ENCODE results near the gene PHKA2.

PHKA2 gene

GRCh38 chrX:18927558-18927957 is 56.4 kb downstream of the PHKA2 start:
- DNase-seq: no peak

- DNase-seq: no peak
These were observed 59.3 kb downstream of the PHKA2 start for GRCh38 chrX:18924507-18925088.

GRCh38 chrX:18920566-18920965 is 63.3 kb downstream of the PHKA2 start:
- no peak for DNase-seq

- DNase-seq: no peak
These were observed 63.8 kb downstream of the PHKA2 start for GRCh38 chrX:18920079-18920478.

- DNase-seq: no peak
These were observed 66.1 kb downstream of the PHKA2 start for GRCh38 chrX:18917831-18918230.

GRCh38 chrX:18906286-18906685 is 77.6 kb downstream of the PHKA2 start:
- no peak for DNase-seq

GRCh38 chrX:18900401-18900976 is 83.4 kb downstream of the PHKA2 start:
- no peak for DNase-seq

- no peak for DNase-seq
These were observed 84.0 kb downstream of the PHKA2 start for GRCh38 chrX:18899796-18900380.

GRCh38 chrX:18898492-18898891 is 85.4 kb downstream of the PHKA2 start:
- no peak for DNase-seq

GRCh38 chrX:18898091-18898490 is 85.8 kb downstream of the PHKA2 start:
- DNase-seq: no peak

GRCh38 chrX:18897611-18898010 is 86.3 kb downstream of the PHKA2 start:
- DNase-seq: no peak

- DNase-seq: no peak
These were observed 87.0 kb downstream of the PHKA2 start for GRCh38 chrX:18896680-18897544.

GRCh38 chrX:18895189-18895951 is 88.5 kb downstream of the PHKA2 start:
- DNase-seq: no peak

- no peak for DNase-seq
These were observed 89.8 kb downstream of the PHKA2 start for GRCh38 chrX:18894156-18894555.

GRCh38 chrX:18893536-18893935 is 90.4 kb downstream of the PHKA2 start:
- no peak for DNase-seq

- no peak for DNase-seq
These were observed 91.0 kb downstream of the PHKA2 start for GRCh38 chrX:18892899-18893298.

- no peak for DNase-seq
These were observed 92.4 kb downstream of the PHKA2 start for GRCh38 chrX:18891548-18891945.

GRCh38 chrX:18890724-18891547 is 93.0 kb downstream of the PHKA2 start:
- no peak for DNase-seq

GRCh38 chrX:18890049-18890381 is 93.9 kb downstream of the PHKA2 start:
- no peak for DNase-seq

GRCh38 chrX:18889346-18890048 is 94.4 kb downstream of the PHKA2 start:
- no peak for DNase-seq

GRCh38 chrX:18888281-18888680 is 95.6 kb downstream of the PHKA2 start:
- no peak for DNase-seq

GRCh38 chrX:18887825-18888212 is 96.1 kb downstream of the PHKA2 start:
- DNase-seq: no peak
